Measurements from ENCODE around the gene EIF3K. TPM values are rescaled to one million over a fixed set of nuclear protein-coding genes. Genes with fewer than 3 reads are reported as not detected.

EIF3K gene
- polyA plus RNA-seq, 1 experiment: 357 TPM

GRCh38 chr19:38676023-38676877 lies 57.3 kb downstream of the EIF3K start:
- Histone ChIP-seq H3K27me3 (ENCODE audit: control insufficient read depth, insufficient read depth, low read length) (no peaks in the 10 kb centered on the region), H3K36me3 (ENCODE audit: control insufficient read depth, insufficient read depth, low read length) (no peaks in the 10 kb centered on the region; the same call in 1 of the 2 replicates), H3K4me3 (ENCODE audit: low read depth, low read length) (no peak overlapping the region)
- POLR2A ChIA-PET: no interaction called here
- TF ChIP-seq CTCF (IDR thresholded peaks at IDR 0.05; ENCODE audit: insufficient read depth, low read depth, low read length): no peak
- DNase-seq (ENCODE audit: low read depth): no peak
- CTCF ChIA-PET: interaction anchor here (1.7 kb wide), 1 partner anchor 40 kb away, joined by 4 read pairs; no protein-coding TSS in a partner anchor

- no peak overlapping the region for H3K4me3 ChIP-seq (ENCODE audit: low read depth, low read length)
- CTCF ChIA-PET: interaction anchor here (1.7 kb wide), 1 partner anchor 41 kb away, joined by 4 read pairs; no protein-coding TSS in a partner anchor
- DNase-seq (ENCODE audit: low read depth): no peak
- H3K36me3 ChIP-seq (ENCODE audit: control insufficient read depth, insufficient read depth, low read length): no peaks in the 10 kb centered on the region; the same call in 1 of the 2 replicates
- POLR2A ChIA-PET: no interaction called here
- no peaks in the 10 kb centered on the region for H3K27me3 ChIP-seq (ENCODE audit: control insufficient read depth, insufficient read depth, low read length)
- TF ChIP-seq CTCF (IDR thresholded peaks at IDR 0.05; ENCODE audit: insufficient read depth, low read depth, low read length): no peak
These were observed 58.1 kb downstream of the EIF3K start for GRCh38 chr19:38676878-38677646.

- H3K36me3 ChIP-seq (ENCODE audit: control insufficient read depth, insufficient read depth, low read length): peaks cover 4% of the 10 kb centered on the region
- ChIA-PET POLR2A (interaction anchor here (0.5 to 0.6 kb wide), 2 partner anchors 31 to 151 kb away, joined by 3 to 5 read pairs; no protein-coding TSS in a partner anchor), CTCF (interaction anchor here (1.7 kb wide), 1 partner anchor 42 kb away, joined by 4 read pairs; no protein-coding TSS in a partner anchor)
- no peaks in the 10 kb centered on the region for H3K27me3 ChIP-seq (ENCODE audit: control insufficient read depth, insufficient read depth, low read length)
- no peak for DNase-seq (ENCODE audit: low read depth)
- TF ChIP-seq CTCF (IDR thresholded peaks at IDR 0.05; ENCODE audit: insufficient read depth, low read depth, low read length): no peak
- H3K4me3 ChIP-seq (ENCODE audit: low read depth, low read length): no peak overlapping the region
These were observed 59.4 kb downstream of the EIF3K start for GRCh38 chr19:38678217-38678890.

GRCh38 chr19:38678891-38679494 lies 60.0 kb downstream of the EIF3K start:
- H3K27me3 ChIP-seq (ENCODE audit: control insufficient read depth, insufficient read depth, low read length): no peaks in the 10 kb centered on the region
- POLR2A ChIA-PET: no interaction called here
- no peak for DNase-seq (ENCODE audit: low read depth)
- H3K36me3 ChIP-seq (ENCODE audit: control insufficient read depth, insufficient read depth, low read length): peaks cover 4% of the 10 kb centered on the region
- H3K4me3 ChIP-seq (ENCODE audit: low read depth, low read length): no peak overlapping the region
- TF ChIP-seq CTCF (IDR thresholded peaks at IDR 0.05; ENCODE audit: insufficient read depth, low read depth, low read length): no peak
- CTCF ChIA-PET: no interaction called here

All from BJ (cell line).